Stimulated activated naive CD8-positive, alpha-beta T cell treated with anti-CD3 and anti-CD28 coated beads, Interleukin-15, amount 100 ng/mL, for 72 hours (primary cell): ENCODE data around the gene PNMA8C.

ENCODE experiments used
- ATAC-seq: fragments of 150-1000 bp; cut with Tn5 transposase; 2 replicates; pipeline ENCODE4 v1.10.0; 2021; ENCODE audit warnings: mild to moderate bottlenecking, moderate library complexity
- DNase-seq, 2 donors: peaks; one replicate each; pipeline ENCODE4 v3.0.0; 2021 to 2022
- H3K27ac Mint-ChIP-seq, 2 donors: one replicate each; pipeline ENCODE4 v1.8.0; 2022; ENCODE audit warnings: mild to moderate bottlenecking in 2 of 2, mixed read lengths in 2 of 2, moderate library complexity in 2 of 2
- H3K27me3 Mint-ChIP-seq: one replicate; pipeline ENCODE4 v1.8.0; 2022; ENCODE audit warnings: mixed read lengths
- H3K4me1 Mint-ChIP-seq: one replicate; pipeline ENCODE4 v1.8.0; 2022; ENCODE audit warnings: mild to moderate bottlenecking, mixed read lengths
- H3K4me3 Mint-ChIP-seq, 2 donors: one replicate each; pipeline ENCODE4 v1.8.0; 2022; ENCODE audit warnings: mild to moderate bottlenecking in 2 of 2, mixed read lengths in 2 of 2, moderate library complexity in 1 of 2
- H3K9me3 Mint-ChIP-seq, 2 donors: one replicate each; pipeline ENCODE4 v1.8.0; 2022; ENCODE audit warnings: mixed read lengths in 2 of 2

Gene PNMA8C

DNA sequence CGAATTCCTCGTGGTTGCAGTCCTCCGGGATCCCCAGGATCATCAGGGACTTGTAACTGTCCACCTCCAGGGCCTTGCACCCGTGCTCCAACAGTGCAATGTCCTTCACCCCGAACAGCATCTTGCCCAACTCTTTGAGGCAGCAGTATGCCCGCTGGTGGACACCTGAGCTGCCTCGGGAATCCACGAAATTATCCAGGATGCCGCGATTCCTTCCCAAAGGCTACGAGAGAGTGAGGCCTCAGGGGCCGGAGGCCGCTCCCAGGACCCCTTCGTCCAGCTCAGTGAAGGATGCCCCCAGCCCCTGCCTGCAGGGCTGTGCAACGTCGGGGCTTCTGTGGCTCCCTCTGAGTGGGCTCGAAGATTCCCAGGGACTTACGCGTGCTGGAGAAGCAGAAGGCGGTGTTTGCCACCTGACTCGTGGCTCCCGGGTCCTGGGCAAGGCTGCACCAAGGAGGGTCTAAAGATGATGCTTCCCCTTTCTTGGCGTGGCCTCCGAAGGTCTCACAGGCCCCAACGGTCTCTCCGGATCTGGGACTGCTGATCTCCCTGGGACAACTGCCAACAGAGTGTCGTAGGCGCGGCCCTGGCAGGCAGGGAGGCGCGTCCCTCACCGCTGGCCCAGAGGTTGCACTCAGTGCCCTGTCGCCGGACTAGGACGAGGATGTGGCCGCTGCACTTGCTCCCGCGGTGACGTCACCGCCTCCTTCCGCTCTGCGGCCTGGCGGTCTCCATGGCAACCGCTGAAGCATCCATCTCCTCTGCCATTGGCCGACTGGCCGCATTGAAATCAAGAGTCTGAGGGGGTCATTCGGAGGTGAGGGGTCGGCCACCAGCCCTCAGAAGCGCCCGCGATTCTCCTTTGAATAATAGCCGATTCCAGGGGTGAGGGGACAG is at the start of gene PNMA8C:
TSS of gene PNMA8C (minus strand) at position 698 of the 897 bp plus-strand sequence. CDS start at position 121, 577 bp downstream.
- H3K27me3 Mint-ChIP-seq, result peaks cover 92% of the 10 kb centered on the region
- peak; percentile 64 for ATAC-seq
- no peaks in the 10 kb centered on the region for H3K9me3 Mint-ChIP-seq
- DNase-seq, result peak; percentile 48 to 70
- H3K4me1 Mint-ChIP-seq, result peaks cover 35% of the 10 kb centered on the region
- peak within 1 kb of the TSS; percentile 72 to 80 for H3K4me3 Mint-ChIP-seq
- H3K27ac Mint-ChIP-seq, result peak within 1 kb of the TSS; percentile 30 to 69

DNA sequence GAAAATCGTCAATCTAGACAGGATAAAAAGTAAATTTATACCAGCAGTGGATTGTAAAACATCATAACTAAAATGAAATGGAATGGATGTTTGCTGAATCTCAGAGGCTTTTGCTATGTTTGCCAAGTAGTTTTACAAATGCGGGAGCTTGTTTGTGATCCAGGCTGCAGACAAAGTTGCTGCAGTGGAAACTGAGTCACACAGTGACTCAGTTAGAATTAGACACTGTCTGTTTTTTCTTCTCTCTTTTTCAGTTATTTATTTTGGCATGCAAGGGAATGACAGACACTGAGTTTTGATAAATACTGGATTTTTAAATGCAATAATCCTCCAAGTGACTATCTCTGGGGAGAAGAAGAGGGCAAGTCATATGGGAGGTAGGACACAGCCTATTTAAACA is 47.2 kb upstream of the PNMA8C start:
- ATAC-seq, result no peak
- peaks cover 9% of the 10 kb centered on the region for H3K4me1 Mint-ChIP-seq
- no peak overlapping the region for H3K27ac Mint-ChIP-seq
- H3K4me3 Mint-ChIP-seq, result no peak overlapping the region
- DNase-seq, result no peak
- peaks cover 64% of the 10 kb centered on the region for H3K27me3 Mint-ChIP-seq
- no peaks in the 10 kb centered on the region for H3K9me3 Mint-ChIP-seq

DNA sequence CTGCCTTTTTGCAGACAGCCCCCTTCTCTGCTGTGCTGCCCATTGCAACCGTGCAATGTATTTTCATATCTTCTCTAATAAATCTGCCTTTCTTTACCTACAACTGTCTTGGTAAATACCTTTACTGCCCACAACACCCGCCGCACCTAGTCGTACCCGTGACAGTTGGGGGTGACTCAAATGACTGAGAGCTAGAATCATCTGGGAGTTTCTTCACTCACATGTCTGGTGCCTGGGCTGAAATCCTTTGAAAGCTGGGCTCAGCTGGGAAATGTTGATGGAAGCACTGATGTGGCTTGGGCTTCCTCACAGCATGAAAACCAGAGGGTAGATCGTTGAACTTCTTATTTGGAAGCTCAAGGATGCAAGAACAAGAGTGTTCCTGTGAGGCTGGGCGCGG is 45.5 kb upstream of the PNMA8C start:
- no peak overlapping the region for H3K4me3 Mint-ChIP-seq
- no peaks in the 10 kb centered on the region for H3K9me3 Mint-ChIP-seq
- ATAC-seq (no peak), DNase-seq (no peak)
- no peak overlapping the region for H3K27ac Mint-ChIP-seq
- peaks cover 72% of the 10 kb centered on the region for H3K27me3 Mint-ChIP-seq
- peaks cover 14% of the 10 kb centered on the region for H3K4me1 Mint-ChIP-seq

DNA sequence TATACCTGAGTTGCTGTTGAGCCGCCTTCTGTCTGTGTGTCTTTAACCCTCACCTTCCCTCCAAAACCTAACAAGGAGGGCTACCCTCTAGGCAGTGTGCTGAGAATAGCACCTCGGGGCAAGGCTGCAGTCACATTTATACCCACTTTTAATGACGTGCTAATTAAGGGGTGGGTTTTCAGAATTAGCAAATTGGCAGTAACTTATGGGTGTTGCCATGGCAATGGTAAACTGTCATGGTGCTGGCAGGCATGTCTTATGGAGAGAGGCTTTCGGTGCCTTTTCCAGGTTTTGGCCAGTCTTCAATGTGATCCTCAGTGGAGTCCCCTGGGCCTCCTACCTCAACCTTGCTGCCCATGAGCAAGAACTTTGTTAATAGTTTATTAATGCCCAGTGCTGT is 43.9 kb upstream of the PNMA8C start:
- ATAC-seq (no peak), DNase-seq (no peak)
- Mint-ChIP-seq H3K27me3 (peaks cover 73% of the 10 kb centered on the region), H3K27ac (no peak overlapping the region), H3K9me3 (no peaks in the 10 kb centered on the region), H3K4me1 (peaks cover 5% of the 10 kb centered on the region), H3K4me3 (no peak overlapping the region)

DNA sequence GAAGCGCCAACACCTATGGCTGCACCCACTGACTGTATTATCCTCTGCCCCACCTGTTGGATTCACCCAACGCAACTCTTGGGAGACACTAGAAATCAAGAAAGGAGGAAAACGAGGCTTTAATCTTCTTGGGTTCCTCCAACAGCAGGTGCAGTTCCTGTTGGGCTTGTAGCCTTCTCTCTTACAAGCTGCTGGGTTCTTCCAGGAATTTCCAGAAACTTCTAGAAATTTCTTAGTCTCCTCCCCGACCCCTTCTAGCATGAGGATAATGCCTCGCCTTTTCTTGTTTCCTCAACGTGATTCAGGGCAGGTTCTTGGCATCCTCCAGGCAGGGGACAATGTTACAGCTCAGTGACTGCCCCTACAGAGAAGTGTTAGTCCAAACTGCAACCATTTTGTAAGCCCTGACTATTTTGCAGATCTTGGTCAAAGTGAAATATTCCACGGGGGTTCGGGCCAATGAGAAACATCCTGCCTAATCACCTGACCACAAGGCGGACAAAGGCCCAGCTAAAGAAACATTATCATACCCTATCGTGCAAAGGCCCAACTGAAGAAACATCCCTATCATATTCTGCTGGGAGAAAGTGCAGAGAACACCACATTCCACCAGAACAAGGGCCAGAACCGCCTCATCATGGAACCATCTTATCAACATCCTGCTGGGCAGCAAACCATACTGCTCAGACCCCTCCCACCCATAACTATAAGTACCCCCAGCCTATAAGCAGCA is 43.2 kb upstream of the PNMA8C start:
- no peaks in the 10 kb centered on the region for H3K9me3 Mint-ChIP-seq
- H3K27me3 Mint-ChIP-seq, result peaks cover 73% of the 10 kb centered on the region
- no peak for ATAC-seq
- H3K4me1 Mint-ChIP-seq, result peaks cover 5% of the 10 kb centered on the region
- DNase-seq, result no peak
- peak overlapping the region in 1 of 2 donors; percentile 1 for H3K27ac Mint-ChIP-seq
- H3K4me3 Mint-ChIP-seq, result peak overlapping the region in 1 of 2 donors; percentile 65

DNA sequence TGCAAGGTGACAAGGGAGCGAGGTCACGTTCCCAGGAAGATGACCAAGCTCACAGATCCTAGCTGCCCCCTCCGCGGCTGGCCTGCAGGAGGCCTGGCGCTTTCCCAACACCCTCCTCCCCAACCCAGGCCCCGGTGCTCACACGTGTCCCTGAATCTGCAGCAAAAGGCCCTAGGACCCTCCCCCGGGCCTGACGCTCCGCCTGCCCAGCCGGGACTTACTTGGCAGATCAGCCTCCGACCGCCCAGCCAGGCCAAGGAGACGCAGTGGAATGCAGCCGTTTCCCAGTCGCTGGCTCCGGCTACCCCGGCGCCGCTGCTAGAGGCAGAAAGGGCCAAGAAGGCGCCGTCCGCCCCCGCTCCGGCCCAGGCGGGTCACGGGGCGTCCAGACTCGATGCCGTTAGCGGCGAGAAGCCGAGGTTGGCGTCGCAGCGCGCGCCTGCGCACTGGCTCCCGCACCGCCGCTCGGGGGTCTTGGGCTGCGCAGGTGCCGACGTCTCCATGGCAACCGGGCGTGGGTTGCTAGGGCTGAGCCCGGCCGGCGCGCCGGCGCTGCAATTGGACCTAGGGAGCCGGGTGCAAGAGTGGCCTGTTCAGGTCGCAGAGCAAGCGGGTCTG is 42.5 kb upstream of the PNMA8C start, which contains the start of gene PNMA8A:
TSS of gene PNMA8A (minus strand) at position 448 of the 618 bp plus-strand sequence. CDS start 528 bp downstream, outside the sequence.
- Mint-ChIP-seq H3K9me3 (no peaks in the 10 kb centered on the region), H3K4me3 (peak within 1 kb of the TSS; percentile 10 to 65), H3K27me3 (peaks cover 73% of the 10 kb centered on the region), H3K4me1 (peaks cover 5% of the 10 kb centered on the region), H3K27ac (peak within 1 kb of the TSS in 1 of 2 donors; percentile 1)
- DNase-seq (peak in 1 of 2 donors; percentile 64), ATAC-seq (peak; percentile 90)

DNA sequence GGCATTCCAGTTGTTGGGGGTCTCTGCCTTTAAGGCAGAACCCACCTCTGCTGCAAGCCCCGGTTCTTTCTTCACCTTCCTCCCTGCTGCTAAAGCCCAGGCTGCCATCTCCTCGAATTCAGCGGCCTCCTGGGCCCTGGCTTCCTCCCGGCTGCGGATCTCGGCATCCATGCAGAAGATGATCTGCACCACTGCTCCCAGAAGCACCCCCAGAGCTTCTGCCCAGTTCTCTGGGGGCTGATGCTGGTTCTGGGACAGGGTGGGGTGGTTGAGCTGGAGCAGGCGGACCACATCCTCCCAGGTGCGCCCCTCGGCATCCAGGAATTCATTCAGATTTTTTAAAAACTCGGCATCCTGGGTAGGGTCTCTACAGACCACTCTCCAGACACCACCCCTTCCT is 41.6 kb upstream of the PNMA8C start:
- Mint-ChIP-seq H3K27me3 (peaks cover 80% of the 10 kb centered on the region), H3K9me3 (no peaks in the 10 kb centered on the region), H3K4me3 (no peak overlapping the region), H3K27ac (no peak overlapping the region), H3K4me1 (peaks cover 5% of the 10 kb centered on the region)
- ATAC-seq, result no peak
- DNase-seq, result no peak

DNA sequence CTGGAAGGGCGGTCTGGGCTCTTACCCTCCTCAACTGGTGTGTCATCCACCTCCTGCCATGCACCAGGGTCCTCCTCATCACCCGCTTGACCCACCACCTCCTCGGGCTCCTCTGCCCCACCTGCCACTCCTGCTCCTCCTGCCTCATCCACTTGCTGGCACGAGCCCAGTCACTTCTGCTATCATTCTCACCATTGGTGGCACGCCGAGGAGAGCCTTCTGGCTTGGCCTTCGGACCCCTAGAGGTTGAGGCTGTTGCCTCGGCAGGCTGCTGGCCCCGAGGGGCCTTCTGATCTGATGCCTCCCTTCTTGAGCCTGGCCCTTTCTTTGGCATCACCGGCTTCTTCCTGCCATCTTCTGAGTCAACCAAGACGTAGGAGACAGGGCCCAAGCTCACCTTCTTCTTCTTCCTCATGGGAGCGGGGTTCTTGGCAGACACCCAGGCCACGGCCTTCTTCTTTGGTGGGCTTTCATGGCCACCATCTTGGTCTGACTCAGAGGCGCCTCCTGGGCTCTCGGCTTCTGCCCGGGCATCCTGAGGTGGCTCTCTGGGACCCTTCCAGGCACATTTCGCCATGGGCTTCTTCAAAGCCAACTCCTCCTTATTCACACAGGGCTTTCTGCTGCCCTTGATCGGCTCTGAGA is 40.9 kb upstream of the PNMA8C start:
- H3K4me1 Mint-ChIP-seq, result peaks cover 5% of the 10 kb centered on the region
- ATAC-seq (no peak), DNase-seq (no peak)
- H3K27me3 Mint-ChIP-seq, result peaks cover 80% of the 10 kb centered on the region
- H3K27ac Mint-ChIP-seq, result no peak overlapping the region
- no peak overlapping the region for H3K4me3 Mint-ChIP-seq
- H3K9me3 Mint-ChIP-seq, result no peaks in the 10 kb centered on the region

DNA sequence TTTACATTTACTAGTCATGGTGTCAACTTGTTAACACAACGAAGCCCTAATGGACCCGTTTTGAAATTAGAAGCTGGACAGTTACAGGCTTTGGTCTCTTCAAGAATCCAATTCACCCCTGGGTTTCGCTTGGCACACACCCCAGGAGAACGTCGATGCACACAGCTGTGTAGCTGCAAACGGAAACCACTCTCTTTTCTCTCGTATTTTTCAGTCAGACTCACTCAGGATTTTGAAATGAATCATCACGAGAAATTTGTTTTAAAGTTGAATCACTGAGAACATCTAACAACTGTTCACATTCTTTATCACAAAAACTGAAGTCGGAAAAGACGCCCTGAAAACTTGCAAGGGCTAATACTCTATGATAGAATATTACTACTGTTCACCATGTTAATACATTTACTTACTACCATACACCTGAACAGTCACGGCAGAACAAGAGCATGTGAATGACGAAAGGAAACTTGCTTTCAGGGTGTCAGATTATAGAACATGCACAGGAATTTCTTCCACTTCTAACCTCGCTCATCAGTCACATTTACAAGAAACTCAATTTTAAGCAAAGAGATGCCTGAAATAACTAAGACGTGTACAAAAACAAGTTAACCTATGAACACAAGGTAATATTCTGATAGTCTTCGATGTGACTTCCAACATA is 37.9 kb upstream of the PNMA8C start:
- Mint-ChIP-seq H3K4me1 (peaks cover 5% of the 10 kb centered on the region), H3K27ac (no peak overlapping the region), H3K4me3 (no peak overlapping the region), H3K27me3 (peaks cover 63% of the 10 kb centered on the region), H3K9me3 (no peaks in the 10 kb centered on the region)
- ATAC-seq (no peak), DNase-seq (no peak)

DNA sequence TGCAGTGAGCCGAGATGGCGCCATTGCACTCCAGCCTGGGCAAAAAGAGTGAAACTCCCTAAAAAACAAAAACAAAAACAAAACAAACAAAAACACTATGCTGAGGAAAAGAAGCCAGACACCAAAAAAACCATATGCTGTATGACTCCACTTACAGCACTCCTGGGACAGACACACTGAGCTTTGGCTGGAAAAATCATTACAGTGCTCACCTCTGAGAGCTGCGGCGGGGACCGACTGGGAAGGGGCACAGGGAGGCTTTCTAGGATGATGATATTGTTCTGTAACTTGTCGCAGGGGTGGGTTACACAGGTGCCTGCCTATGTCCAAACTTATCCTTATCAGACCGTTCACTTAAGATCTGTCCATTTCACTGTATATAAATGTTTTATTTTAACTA is 34.8 kb upstream of the PNMA8C start:
- DNase-seq (no peak), ATAC-seq (no peak)
- H3K27me3 Mint-ChIP-seq, result peaks cover 35% of the 10 kb centered on the region
- no peak overlapping the region for H3K27ac Mint-ChIP-seq
- no peaks in the 10 kb centered on the region for H3K9me3 Mint-ChIP-seq
- no peaks in the 10 kb centered on the region for H3K4me1 Mint-ChIP-seq
- no peak overlapping the region for H3K4me3 Mint-ChIP-seq

DNA sequence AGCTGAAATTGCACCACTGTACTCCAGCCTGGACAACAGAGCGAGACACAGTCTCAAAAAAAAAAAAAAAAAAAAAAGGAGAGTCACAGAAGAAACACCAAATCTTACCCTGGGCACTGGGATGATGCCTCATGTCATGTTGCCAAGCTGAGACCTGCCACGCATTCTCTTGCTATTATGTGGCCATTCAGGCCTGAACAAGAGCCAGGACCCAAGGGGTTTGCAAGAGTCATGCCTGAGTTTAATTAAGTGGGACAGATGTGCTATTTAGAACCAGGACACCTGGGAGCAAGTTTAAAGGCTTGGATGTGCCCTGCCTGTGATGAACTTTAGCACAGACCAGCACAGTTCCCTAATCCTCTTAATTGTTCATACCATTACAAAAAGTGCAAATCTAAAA is 32.8 kb upstream of the PNMA8C start:
- no peaks in the 10 kb centered on the region for H3K4me1 Mint-ChIP-seq
- DNase-seq (no peak), ATAC-seq (no peak)
- H3K27ac Mint-ChIP-seq, result no peak overlapping the region
- H3K4me3 Mint-ChIP-seq, result no peak overlapping the region
- H3K9me3 Mint-ChIP-seq, result no peaks in the 10 kb centered on the region
- peaks cover 40% of the 10 kb centered on the region for H3K27me3 Mint-ChIP-seq

DNA sequence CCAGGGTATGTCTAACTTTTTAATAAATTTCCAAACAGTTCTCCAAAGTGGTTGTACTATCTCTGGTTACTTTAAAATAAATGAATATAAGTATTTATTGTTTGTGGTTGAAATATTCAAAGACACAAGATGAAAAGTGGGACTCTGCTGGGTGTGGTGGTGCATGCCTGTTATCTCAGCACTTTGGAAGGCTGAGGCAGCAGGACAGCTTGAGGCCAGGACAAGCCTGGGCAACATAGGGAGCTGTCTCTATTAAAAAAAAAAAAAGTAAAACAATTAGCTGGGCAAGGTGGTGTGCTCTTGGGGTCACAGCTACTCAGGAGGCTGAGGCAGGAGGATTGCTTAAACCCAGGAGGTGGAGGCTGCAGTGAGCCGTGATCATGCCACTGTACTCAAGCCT is 32.2 kb upstream of the PNMA8C start:
- no peaks in the 10 kb centered on the region for H3K9me3 Mint-ChIP-seq
- DNase-seq, result no peak
- H3K27me3 Mint-ChIP-seq, result peaks cover 45% of the 10 kb centered on the region
- H3K27ac Mint-ChIP-seq, result no peak overlapping the region
- no peak for ATAC-seq
- H3K4me1 Mint-ChIP-seq, result no peaks in the 10 kb centered on the region
- no peak overlapping the region for H3K4me3 Mint-ChIP-seq

DNA sequence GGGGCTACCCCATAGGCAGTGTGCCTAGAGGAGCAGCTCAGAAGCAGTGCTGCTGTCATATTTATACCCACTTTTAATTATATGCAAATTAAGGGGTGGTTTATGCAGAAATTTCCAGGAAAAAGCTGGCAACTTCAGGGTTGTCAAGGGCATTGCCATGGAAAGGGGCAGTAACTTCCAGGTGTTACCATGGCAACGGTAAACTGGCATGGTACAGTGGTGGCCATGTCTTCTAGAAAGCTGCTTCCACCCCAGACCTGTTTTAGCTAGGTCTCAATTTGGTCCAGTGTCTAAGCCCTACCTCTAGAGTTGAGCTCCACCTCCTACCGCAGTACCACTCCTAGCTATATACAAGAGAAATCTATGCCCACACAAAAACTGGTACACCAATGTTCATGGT is 31.3 kb upstream of the PNMA8C start:
- H3K4me3 Mint-ChIP-seq, result no peak overlapping the region
- H3K27me3 Mint-ChIP-seq, result peaks cover 46% of the 10 kb centered on the region
- ATAC-seq, result no peak

DNA sequence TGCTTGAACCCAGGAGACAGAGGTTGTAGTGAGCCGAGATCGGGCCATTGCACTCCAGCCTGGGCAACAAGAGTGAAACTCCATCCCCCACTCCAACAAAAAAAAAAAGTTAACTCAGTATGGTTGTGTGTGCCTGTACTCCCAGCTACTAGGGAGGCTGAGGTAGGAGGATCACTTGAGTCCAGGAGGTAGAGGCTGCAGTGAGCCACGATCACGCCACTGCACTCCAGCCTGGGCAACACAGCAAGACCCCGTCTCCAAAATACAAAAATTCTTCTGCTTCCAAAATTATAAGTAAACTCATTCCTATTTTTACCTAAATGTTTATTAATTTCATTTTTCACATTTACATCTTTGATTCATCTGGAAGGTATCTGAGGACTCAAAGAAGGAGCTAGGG is 28.2 kb upstream of the PNMA8C start:
- ATAC-seq (no peak), DNase-seq (no peak)
- no peaks in the 10 kb centered on the region for H3K4me1 Mint-ChIP-seq
- no peak overlapping the region for H3K27ac Mint-ChIP-seq
- no peaks in the 10 kb centered on the region for H3K9me3 Mint-ChIP-seq
- no peak overlapping the region for H3K4me3 Mint-ChIP-seq
- H3K27me3 Mint-ChIP-seq, result peaks cover 41% of the 10 kb centered on the region

More for the DNA sequence above, 31.3 kb upstream of the PNMA8C start:
- Mint-ChIP-seq H3K27ac (no peak overlapping the region), H3K9me3 (no peaks in the 10 kb centered on the region), H3K4me1 (no peaks in the 10 kb centered on the region)
- no peak for DNase-seq

DNA sequence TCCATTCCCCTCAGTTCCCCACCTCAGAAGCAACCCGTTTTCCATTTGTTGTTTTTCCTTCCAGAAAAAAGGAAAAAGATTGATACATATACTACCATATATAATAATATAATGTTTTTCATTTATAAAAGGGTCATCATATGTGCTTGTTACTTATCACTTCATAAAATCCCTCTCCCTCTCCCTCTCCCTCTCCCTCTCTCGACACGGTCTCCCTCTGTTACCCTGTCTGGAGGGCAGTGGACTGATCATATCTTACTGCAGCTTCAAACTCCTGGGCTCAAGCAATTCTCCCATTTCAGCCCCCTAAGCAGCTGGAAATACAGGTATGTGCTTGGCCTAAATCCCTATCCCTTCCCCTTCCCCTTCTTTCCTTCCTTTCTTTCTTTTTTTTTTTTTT is 25.5 kb upstream of the PNMA8C start:
- H3K9me3 Mint-ChIP-seq, result peaks cover 7% of the 10 kb centered on the region in 2 donors
- H3K4me3 Mint-ChIP-seq, result no peak overlapping the region
- H3K27me3 Mint-ChIP-seq, result peaks cover 51% of the 10 kb centered on the region
- H3K27ac Mint-ChIP-seq, result no peak overlapping the region
- ATAC-seq (no peak), DNase-seq (no peak)
- H3K4me1 Mint-ChIP-seq, result no peaks in the 10 kb centered on the region
